Activated CD4-positive, alpha-beta T cell treated with anti-CD3 and anti-CD28 coated beads for 1 hour (primary cell): ENCODE measurements around the gene RNF141.

Experiments used
- DNase-seq: peaks from one replicate; pipeline ENCODE4 v3.0.0-alpha.2; 2020

RNF141 gene

GRCh38 chr11:10558288-10558687 lies 17.3 kb upstream of the RNF141 start:
- no peak for DNase-seq

- no peak for DNase-seq
Observed at GRCh38 chr11:10556590-10556989, 15.6 kb upstream of the RNF141 start.

GRCh38 chr11:10551845-10552352 lies 10.9 kb upstream of the RNF141 start:
- no peak for DNase-seq

- no peak for DNase-seq
Observed at GRCh38 chr11:10551290-10551592, 10.3 kb upstream of the RNF141 start.

DNA sequence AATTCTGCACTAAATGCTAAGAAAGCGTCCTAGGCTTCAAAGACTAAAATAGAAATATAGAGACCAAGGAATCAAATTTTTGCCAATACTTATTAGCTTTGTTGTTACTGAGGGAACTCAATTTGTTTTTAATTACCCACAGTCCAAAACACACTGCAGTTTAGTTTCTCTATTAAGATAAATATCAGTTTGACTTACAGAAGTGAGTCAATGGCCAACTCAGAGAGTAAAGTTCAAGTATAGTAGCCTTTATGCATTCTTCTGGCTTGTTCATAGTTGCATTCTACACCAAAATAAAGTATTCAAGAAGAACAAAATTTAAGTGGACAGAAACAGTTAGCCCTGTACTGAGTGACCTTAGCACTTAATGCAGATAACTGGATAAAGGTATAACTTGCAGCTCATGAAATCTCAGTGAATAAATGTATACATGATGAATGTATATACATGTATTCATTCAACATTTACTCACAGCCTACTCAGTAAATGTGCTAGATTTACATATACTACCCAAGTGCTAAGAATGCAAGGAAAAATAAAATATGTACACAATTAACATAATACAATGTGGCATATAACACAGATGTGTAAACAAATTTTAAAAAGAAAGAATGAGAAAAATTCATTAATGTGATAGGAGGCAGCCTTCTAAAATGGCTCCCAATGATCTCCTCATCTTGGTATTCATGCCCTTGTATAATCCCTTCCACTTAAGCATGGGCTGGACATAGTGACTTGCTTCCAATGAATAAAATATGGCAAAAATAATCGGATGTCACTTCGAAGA lies 9.7 kb upstream of the RNF141 start:
- no peak for DNase-seq

DNA sequence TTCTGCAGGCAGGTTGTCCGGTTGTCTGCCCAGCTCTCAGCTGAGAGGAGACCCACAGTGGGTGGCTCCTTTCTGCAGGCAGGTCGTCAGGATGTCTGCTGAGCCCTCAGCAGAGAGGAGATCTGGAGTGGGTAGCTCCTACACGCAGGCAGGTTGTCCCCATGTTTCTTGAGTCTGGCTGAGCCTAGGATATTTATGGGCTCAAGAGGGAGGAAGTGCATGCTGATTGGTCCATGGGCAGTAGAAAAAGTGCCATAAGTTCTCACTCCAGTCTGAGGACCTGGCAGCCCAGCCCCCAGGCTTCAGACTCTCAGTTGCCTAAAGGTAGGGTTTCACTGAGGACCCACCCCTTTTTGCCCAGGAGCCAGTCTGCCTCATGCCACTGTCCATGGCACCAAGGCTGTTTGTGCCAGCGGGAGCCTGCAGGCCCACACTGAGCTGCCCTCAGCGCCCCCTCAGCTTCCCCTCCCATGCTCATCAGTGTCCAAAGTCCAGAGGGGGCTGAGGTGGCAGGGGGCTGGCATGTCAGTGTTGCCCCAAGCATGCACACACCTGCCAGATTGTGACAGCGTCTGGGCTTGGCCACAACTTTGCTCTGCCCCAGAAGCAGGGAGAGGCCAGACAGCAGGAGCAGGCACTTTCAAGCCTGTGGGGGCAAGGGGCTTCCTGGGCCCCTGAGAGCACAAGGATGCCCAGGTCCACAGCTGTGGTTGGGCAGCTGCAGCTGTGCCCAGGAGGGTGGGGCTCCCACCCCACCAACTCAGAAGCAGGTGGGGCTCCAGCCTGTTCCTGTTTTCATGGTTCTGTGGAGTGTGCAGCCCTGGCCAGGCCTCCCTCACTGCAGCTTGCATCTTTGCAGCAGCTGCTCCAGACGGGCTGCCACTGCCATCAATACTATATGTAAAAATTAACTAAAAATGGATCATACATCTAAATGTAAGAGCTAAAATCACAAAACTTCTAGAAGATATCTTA lies 3.8 kb upstream of the RNF141 start:
- no peak for DNase-seq

DNA sequence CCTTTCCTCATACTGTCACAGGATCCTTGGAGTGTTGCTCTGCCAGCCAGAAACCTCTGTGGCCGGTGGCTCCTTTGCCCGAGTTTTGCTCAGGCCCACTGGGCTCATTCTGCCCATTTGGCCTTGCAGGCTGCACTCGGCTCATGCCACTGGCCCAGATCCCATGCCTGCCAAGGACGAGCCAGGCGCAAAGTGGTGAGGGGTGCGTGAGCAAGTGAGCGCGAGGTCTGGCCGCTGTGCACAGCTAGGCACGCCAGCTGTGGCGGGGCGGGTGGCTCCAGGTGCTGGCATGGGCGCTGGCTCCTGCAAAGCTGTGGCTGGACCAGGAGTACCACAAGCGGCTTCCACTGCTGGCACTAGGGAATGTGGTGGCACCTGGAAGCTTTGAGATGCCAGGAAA lies 2.8 kb upstream of the RNF141 start:
- DNase-seq = no peak

DNA sequence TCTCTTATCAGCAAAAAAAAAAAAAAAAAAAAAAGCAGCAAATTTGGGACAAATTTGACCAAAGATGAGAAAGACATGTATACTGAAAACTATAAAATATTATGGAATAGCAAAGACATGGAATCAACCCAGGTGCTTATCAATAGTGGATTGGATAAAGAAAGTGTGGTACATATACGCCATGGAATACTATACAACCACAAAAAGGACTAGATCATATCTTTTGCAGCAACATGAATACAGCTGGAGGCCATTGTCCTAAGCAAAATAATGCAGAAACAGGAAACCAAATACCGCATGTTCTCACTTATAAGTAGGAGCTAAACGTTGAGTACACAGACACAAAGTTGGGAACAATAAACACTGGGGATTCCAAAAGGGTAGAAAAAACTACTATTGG lies 1.8 kb upstream of the RNF141 start:
- no peak for DNase-seq

DNA sequence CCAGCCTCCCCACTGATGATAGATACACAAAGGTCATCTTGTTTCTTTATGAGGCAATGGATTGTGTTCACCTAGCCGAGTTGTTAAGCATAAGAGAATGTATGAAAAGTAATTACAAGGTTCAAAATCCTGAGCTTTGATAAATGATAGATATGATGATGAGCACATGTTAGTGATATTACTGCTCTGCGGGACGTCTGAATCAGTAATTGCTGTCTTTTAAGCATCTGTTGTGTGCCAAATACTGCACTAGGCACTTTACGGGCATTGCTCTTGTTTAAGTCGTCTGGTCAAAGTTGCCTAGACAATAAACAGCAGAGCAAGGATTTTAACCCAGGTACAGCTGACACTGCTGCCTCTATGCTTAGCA lies 559 bp upstream of the RNF141 start:
- no peak for DNase-seq

DNA sequence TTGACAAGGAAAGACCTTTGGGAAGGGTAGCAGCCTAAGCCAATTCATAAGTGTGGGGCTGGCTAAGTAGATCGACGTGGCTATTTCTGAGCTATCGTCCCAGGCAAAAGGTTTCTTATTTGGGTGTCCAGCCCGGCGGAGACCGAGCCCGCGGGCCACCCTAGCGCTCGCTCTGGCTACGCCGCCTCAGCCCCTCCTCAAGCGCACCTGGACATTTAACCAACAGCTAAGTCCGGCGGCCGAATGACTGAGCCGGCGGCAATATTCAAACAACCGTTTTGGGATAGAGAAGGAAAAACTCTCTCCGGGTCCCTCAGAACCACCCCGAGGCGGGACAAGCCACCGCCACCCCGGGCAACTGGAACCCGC lies 457 bp downstream of the RNF141 start:
- no peak for DNase-seq

- DNase-seq = no peak
Observed at GRCh38 chr11:10539339-10539738, 1.6 kb downstream of the RNF141 start.

DNA sequence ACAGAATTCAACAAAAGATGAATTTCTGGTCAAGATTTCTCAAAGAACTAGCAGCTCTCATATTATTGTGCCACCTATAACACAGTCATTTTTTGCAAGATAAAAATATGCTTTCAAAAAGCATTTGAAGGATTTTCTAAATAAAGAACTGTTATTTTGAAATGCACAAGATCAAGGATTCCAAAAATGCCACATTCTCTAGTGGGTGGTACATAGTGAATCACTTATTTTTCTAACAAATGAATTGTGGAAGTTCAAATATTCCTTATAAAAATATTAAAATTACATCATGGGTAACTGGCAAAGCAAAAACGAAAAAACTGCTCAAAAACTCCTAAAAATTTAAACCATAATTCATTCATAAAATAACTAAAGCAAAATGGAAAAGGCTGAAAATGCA lies 2.1 kb downstream of the RNF141 start:
- no peak for DNase-seq

DNA sequence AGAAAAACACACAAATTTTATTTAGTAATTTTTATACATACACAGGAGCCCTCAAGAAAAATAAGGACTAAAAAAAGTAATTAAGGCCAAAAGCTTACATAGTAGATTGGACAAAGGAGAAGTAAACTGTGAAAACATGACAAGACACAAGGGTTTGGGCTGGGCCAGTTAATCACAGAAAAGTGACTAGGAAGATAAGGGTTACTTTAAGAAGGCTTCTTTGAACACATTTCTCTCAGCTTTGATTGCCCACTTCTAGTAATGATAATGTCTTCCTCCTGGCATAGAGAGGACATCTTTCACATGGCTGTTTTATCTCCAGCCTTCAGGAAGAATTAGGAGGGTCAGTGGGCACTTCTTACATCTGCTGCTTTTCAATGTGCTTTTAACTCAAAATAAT lies 3.4 kb downstream of the RNF141 start:
- DNase-seq = no peak

DNA sequence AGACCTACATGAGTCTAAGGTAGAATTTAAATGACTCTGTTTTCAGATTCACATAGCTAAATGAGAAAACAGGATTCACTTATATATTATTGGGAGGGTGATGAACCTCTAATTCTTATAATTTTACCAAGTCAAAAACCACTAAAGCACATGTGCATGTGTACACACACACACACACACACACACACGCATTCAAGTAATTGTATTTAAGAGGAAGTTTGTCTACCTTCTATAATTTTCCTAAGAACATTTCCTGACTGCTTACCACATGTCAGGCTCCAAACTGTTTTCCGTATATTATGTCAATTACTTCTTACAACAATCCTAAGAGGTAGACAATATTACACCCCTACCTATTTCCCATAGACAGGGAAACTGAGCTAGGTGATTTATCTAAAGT lies 6.7 kb downstream of the RNF141 start:
- DNase-seq = no peak

DNA sequence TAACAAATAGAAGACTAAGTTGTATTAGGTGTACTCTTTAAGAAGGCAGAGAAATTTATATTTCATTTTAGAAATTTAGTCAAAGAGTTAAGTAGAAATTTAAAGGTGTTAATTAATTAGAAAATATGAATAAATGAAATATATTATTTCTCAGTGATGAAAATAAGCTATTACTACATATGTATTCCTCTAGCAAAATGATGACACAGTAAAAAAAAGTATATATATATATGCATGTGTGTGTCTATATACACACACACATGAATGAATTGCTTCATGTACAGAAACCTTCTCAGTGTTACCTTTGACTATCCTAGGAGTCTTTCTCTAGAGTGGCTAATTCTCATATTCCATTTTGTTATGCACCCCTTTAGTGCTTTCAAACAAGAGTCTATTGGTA lies 7.7 kb downstream of the RNF141 start:
- DNase-seq = no peak

DNA sequence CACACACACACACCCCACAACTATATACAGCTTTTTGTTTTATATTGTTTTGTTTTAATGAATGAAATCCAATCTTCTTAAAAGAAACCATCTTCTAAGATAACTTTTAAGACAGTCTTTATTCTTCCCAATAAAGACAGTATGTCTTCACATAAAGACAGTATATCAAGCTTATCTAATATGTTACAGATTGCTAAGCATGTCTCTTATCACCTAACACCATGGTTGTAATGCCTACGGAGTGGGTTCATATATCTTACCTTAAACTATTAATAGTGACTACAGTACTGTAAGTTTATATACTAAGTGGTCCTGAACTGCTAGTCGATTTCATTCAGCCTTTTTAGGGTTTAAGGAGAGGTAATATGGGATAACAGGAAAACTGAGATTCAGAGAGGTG lies 8.5 kb downstream of the RNF141 start:
- no peak for DNase-seq

DNA sequence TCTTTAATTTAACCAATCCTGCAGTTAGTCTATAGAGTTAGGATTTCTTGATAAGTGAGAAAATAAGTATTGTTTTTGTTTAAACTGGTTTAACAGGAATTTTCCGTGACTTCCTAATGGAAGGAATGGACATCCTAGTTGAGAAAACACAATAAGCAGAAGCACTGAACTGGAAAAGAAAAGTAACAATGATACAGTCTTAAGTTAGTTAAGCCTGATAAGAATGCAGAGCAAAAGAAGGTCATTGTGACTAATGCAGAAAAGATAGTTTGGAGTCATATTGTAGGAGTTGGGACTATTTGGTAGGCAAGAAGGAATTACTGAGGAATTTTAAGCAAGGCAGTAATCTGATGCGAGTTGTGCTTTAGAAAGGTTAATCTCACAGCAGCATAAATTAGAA lies 11.7 kb downstream of the RNF141 start:
- no peak for DNase-seq

GRCh38 chr11:10528121-10528520 lies 12.9 kb downstream of the RNF141 start:
- DNase-seq = no peak

DNA sequence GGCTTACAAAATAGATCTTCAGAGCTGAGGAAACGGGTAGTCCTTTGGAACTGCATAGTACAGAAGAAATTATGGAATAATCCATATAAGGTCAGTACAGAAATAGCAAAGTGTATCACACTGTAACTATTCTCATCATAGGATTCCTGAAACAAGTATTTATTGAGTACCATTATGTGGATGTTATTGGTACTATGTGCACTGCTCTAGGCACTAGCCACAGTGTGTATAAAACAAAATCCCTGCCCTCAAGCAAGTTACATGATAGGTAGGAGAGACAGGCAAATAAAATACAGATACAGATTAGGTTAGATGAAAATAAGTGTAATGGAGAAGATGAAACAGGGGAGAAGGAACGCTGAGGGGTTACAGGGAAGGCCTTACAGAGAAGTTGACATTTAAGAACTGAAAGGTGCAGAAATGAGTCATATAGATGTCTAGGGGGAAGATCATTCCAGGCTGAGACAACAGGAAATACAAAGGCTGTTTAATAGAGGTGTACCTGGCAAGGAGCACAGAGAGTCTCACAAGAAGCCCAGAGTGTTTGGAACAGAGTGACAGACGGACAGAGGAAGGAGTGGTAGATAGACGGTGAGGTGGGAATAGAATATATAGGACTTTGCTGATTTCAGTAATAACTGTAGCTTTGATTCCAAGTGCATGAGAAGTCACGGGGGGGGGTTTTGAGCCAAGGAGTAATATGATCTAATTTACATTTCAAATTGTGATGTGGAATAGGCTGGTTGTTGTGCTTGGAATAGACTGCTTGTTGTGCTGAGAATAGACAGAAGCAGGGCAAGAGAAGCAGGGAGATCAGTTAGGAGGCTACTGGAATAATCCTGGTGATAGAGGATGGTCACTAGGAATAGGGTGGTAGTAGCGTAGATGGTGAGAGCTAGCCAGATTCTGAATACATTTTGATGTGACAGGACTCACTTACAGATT lies 13.7 kb downstream of the RNF141 start:
- no peak for DNase-seq

GRCh38 chr11:10524471-10524870 lies 16.5 kb downstream of the RNF141 start:
- DNase-seq = no peak

GRCh38 chr11:10522921-10523320 lies 18.1 kb downstream of the RNF141 start:
- DNase-seq = no peak

DNA sequence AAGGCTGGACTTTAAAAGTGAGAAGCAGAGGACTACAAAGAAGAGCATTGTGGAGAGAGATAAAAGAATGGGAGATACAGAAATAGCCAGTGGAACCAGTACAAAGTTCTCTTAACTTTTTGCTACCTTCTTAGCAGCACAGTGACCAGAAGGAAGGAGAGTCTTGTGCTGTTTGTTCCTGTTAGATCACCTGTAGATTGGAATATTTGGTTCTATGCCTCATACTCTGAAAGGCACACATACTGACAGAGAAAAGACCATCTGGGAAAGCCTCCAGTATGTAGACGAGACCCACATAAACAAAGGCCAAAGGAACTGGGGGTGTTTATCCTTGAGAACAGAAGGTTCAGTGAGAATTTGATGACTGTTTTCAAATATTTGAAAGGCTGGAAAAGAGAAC lies 18.7 kb downstream of the RNF141 start:
- DNase-seq = no peak

- no peak for DNase-seq
Observed at GRCh38 chr11:10520562-10520961, 20.4 kb downstream of the RNF141 start.
